GM13977 (cell line): Measurements from ENCODE around the gene GAREM2.

Experiments used
- DNase-seq: peaks from one replicate; pipeline ENCODE4 v3.0.0; 2012; ENCODE audit warnings: low spot score
- in situ Hi-C: fragments of 300-500 bp; cut with MboI; formaldehyde crosslinking; loops from one replicate; pipeline ENCODE4 v1.12.0; 2022; ENCODE audit warnings: low sequenced_read_pairs, low pct_unique_long_range_greater_than_20kb, mixed read lengths, inconsistent platforms; ENCODE audit not compliant: unreplicated experiment
- TF ChIP-seq, protein P1 (sequence below): IDR thresholded peaks from 2 replicates; pipeline ENCODE4 v1.5.1; 2012; ENCODE audit warnings: mild to moderate bottlenecking, control low read depth; ENCODE audit not compliant: insufficient read depth; ENCODE audit errors: extremely low read depth, missing control alignments

GAREM2 gene

DNA sequence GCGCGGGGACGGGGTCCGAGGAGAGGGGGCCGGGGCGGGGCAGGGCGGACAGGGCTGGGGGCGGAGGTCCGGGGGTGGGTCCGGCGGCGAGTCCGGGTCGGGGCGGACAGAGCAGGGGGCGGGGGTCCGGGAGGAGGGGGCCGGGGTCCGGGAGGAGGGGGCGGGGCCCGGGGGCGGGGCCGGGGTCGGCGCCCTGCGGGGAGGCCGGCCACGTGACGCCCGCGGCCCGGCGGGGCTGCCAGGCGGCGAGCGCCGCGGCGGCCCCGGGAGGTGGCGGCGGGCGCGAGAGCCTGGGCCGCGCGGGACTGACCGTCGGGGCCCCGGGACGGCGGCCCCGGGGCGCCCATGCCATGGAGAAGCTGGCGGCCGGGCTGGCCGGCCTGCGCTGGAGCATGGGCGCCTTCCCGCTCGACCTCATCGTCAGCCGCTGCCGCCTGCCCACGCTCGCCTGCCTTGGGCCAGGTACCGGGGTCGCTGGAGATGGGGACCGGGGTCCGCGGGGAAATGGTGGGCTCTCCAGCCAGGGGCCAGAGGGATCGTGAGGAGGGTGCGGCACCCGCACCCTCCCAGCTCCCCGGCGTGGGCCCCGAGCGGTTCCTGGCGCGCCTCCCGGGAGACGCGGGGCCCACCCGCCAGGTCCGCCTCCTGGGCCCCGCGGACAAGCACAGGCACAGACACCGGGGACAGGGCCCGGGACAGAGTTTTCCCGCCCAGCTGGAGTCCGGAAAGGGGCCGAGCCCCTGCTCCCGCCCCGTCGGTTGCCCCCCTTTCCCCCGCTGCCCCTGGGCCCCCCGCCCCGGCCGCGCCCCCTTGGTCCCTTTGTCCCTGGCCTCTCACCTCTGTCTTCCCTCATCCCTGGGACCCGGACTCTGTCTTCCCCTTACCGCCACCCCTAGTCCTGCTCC lies at the start of gene GAREM2:
Gene GAREM2, plus strand, starts transcription at position 218 of the 905 bp plus-strand sequence. Its CDS starts 133 bp downstream, at position 351.
- in situ Hi-C loops, result no loop called here
- peak; percentile 68 for DNase-seq

DNA sequence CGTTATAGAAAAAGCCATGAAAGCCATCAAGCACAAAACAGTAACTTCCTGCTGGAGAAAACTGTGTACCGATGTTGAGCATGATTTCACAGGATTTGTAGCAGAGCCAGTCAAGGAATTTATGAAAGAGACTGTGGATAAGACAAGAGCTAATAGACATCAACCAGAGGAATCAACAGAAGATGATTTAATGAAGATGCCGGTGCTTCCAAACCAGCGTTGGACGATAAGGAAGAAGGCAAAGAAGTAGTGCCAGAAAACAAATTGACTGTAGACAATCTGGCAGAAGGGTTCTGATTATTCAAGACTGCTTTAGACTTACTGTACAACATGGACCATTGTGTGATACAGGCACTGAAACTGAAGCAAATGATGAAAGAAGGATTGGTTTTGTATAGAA lies 49.5 kb upstream of the GAREM2 start:
- in situ Hi-C loops, result no loop called here
- no peak for DNase-seq
- TF ChIP-seq, protein P1, sequence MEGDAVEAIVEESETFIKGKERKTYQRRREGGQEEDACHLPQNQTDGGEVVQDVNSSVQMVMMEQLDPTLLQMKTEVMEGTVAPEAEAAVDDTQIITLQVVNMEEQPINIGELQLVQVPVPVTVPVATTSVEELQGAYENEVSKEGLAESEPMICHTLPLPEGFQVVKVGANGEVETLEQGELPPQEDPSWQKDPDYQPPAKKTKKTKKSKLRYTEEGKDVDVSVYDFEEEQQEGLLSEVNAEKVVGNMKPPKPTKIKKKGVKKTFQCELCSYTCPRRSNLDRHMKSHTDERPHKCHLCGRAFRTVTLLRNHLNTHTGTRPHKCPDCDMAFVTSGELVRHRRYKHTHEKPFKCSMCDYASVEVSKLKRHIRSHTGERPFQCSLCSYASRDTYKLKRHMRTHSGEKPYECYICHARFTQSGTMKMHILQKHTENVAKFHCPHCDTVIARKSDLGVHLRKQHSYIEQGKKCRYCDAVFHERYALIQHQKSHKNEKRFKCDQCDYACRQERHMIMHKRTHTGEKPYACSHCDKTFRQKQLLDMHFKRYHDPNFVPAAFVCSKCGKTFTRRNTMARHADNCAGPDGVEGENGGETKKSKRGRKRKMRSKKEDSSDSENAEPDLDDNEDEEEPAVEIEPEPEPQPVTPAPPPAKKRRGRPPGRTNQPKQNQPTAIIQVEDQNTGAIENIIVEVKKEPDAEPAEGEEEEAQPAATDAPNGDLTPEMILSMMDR, result no peak

More for the DNA sequence above, at the start of gene GAREM2:
- TF ChIP-seq, protein P1, result no peak

DNA sequence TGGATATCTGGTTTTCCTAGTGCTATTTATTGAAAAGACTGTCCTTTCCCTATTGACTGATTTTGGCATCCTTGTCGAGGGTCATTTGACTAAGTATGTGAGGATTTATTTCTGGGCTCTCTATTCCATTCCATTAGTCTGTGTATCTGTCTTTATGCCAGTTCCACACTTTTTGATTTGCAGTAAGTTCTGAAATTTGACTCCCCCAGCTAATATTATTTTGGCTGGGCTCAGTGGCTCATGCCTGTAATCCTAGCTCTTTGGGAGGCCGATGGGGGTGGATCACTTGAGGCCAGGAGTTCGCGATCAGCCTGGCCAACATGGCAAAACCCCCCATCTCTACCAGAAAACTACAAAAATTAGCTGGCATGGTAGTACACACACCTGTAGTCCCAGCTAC lies 46.8 kb upstream of the GAREM2 start:
- in situ Hi-C loops, result no loop called here
- TF ChIP-seq, protein P1, result no peak
- no peak for DNase-seq

DNA sequence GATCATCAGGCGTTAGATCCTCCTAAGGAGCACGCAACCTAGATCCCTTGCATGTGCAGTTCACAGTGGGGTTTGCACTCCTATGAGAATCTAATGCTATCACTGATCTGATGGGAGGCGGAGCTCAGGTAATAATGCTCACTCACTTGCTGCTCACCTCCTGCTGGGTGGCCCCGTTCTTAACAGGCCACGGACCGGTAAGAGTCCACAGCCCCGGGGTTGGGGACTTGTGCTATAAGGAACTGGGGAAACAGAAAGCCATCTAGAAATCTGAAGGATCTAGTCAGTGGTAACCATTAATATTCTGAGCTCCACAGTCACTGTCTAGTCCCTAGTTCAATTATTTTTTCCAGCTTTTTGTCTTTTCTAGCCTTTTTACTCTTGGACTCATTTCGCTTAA lies 44.7 kb upstream of the GAREM2 start:
- in situ Hi-C loops, result no loop called here
- DNase-seq, result no peak
- TF ChIP-seq, protein P1, result no peak

DNA sequence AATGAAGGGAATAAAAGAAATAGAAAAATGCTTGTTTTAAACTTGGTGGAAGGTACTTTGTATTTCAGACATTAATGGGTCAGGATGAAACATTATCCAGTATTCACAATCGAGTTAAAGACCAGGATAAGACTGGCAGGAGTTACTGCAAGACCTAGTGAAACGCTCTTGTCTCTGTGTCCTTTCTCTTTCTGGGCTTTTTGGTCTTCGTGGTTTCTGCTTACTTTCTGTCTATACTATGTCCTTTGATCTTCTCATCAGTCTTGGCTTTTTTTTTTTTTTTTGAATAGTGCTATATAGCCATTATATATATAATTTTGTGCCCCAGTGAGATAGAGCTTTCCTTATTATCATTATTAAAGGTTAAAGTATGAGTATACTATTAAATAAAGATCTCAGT lies 42.1 kb upstream of the GAREM2 start:
- no peak for DNase-seq
- in situ Hi-C loops, result no loop called here

DNA sequence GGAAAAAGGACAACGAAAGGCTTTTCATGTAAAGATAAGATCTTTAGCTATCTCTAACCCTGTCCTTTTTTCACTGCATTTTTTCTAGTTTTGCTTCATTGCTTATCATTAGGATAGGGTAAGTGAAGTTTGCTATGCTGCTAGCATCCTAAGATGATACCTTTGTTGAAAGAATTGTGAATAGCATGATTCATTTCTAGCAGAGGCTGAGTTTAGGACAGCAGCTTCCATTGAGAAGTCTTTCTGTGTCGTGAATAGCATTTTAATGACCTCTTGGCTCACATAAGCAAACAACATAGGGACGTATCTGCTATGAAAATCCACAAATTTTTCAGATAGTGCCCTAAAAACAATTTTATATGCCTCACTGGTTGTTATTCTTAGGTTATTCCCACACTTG lies 36.4 kb upstream of the GAREM2 start:
- TF ChIP-seq, protein P1, result no peak
- in situ Hi-C loops, result no loop called here
- DNase-seq, result no peak

More for the DNA sequence above, 42.1 kb upstream of the GAREM2 start:
- TF ChIP-seq, protein P1, result no peak
